ENCODE data around the gene NANOGP8.

The NANOGP8 gene

GRCh38 chr15:35108453-35108852 lies 23.4 kb upstream of the NANOGP8 start:
- TF ChIP-seq CTCF (conservative IDR thresholded peaks at IDR 0.05), result no peak
- no peak overlapping the region for H3K27ac ChIP-seq

GRCh38 chr15:35107561-35107960 lies 22.5 kb upstream of the NANOGP8 start:
- TF ChIP-seq CTCF (conservative IDR thresholded peaks at IDR 0.05), result no peak
- H3K27ac ChIP-seq, result no peak overlapping the region

GRCh38 chr15:35107122-35107521 lies 22.0 kb upstream of the NANOGP8 start:
- no peak overlapping the region for H3K27ac ChIP-seq
- TF ChIP-seq CTCF (conservative IDR thresholded peaks at IDR 0.05), result no peak

GRCh38 chr15:35104526-35105147 lies 19.5 kb upstream of the NANOGP8 start:
- H3K27ac ChIP-seq, result no peak overlapping the region
- TF ChIP-seq CTCF (conservative IDR thresholded peaks at IDR 0.05), result no peak

- no peak overlapping the region for H3K27ac ChIP-seq
- no peak for TF ChIP-seq CTCF (conservative IDR thresholded peaks at IDR 0.05)
These were observed 17.1 kb upstream of the NANOGP8 start for GRCh38 chr15:35102186-35102585.

- no peak overlapping the region for H3K27ac ChIP-seq
- TF ChIP-seq CTCF (conservative IDR thresholded peaks at IDR 0.05), result no peak
These were observed 16.2 kb upstream of the NANOGP8 start for GRCh38 chr15:35101335-35101734.

GRCh38 chr15:35098737-35099136 lies 13.6 kb upstream of the NANOGP8 start:
- no peak for TF ChIP-seq CTCF (conservative IDR thresholded peaks at IDR 0.05)
- no peak overlapping the region for H3K27ac ChIP-seq
